Activated B cell treated with CpG ODN at 0.5 μM for 24 hours (primary cell): ENCODE results near the gene MECP2. TPM values are rescaled to one million over a fixed set of nuclear protein-coding genes. Genes with fewer than 3 reads are reported as not detected.

ENCODE experiments used
- ATAC-seq: fragments of 200-7000 bp; cut with Tn5 transposase; one replicate; pipeline ENCODE4 v1.10.0; 2021; ENCODE audit warnings: low read depth, mild to moderate bottlenecking, moderate library complexity
- CTCF ChIA-PET: fragments of 350-600 bp; sonication (Branson Sonifier 250); formaldehyde crosslinking; loops from one replicate; lab custom pipeline; 2021; ENCODE audit warnings: antibody characterized with exemption; lab: Charles Lee
- POLR2A ChIA-PET: fragments of 350-600 bp; sonication (Branson Sonifier 250); formaldehyde crosslinking; loops from one replicate; lab custom pipeline; 2021; ENCODE audit warnings: antibody characterized with exemption; lab: Charles Lee
- DNase-seq: peaks from one replicate; pipeline ENCODE4 v3.0.0; 2022
- H3K27ac Mint-ChIP-seq: one replicate; pipeline ENCODE4 v1.8.0; 2020; ENCODE audit warnings: mixed read lengths
- H3K27me3 Mint-ChIP-seq: one replicate; pipeline ENCODE4 v1.8.0; 2021; ENCODE audit warnings: mixed read lengths
- H3K36me3 Mint-ChIP-seq: one replicate; pipeline ENCODE4 v1.8.0; 2021; ENCODE audit warnings: low read depth, mixed read lengths
- H3K4me1 Mint-ChIP-seq: one replicate; pipeline ENCODE4 v1.8.0; 2021; ENCODE audit warnings: mixed read lengths
- H3K4me3 Mint-ChIP-seq: one replicate; pipeline ENCODE4 v1.8.0; 2020; ENCODE audit warnings: mild to moderate bottlenecking, mixed read lengths
- H3K9me3 Mint-ChIP-seq: one replicate; pipeline ENCODE4 v1.8.0; 2020; ENCODE audit warnings: mixed read lengths
- CTCF ChIP-seq: fragments of 200-600 bp; IDR thresholded peaks from one replicate; pipeline ENCODE4 v1.8.0; 2022; ENCODE audit warnings: antibody characterized with exemption, mild to moderate bottlenecking
- intact Hi-C: fragments of 100-400 bp; cut with micrococcal nuclease; formaldehyde crosslinking; loops from one replicate; pipeline ENCODE4 v1.15.1; 2024
- total RNA-seq: library from RNA; stranded (reverse); gene quantifications from 2 replicates; pipeline ENCODE4 v1.2.3, GENCODE V29; 2022

MECP2 gene
- total RNA-seq, 1 donor from 2014 or later = 69.0 TPM

DNA sequence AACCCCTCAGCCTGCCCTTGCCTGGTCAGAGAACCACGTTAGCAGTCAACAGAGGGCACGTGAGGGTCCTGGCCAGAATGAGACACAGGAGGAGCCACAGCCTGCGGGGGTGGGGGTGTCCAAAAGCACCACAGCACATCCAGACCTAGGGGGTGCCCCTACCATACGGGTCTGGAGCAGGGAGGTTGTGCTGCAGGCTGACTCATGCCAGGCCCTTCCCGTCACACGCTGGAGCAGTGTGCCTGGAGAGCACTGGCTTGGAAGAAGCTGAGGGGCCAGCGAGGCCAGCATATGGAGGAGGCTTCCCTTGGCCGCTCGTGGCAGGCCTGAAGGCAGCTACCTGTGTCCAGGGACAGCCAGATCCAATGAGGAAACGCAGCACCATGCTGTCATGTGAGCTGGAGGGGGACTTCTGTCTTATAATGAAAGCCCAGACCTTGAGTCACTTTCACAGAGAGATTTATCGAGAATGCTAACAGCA, 76.3 kb downstream of the MECP2 start:
- POLR2A ChIA-PET = interaction anchor here (0.9 to 3.9 kb wide), 5 partner anchors 11 to 52 kb away, joined by 3 to 36 read pairs (median 16); partner anchors contain the start of genes HCFC1 and TMEM187
- intact Hi-C loops = loop anchor here (2.0 kb wide), 3 partner anchors 20 to 76 kb away; partner anchors contain the start of gene MECP2
- Mint-ChIP-seq H3K27me3 (no peaks in the 10 kb centered on the region), H3K4me3 (no peak overlapping the region), H3K36me3 (peaks cover 14% of the 10 kb centered on the region), H3K27ac (no peak overlapping the region), H3K4me1 (peaks cover 19% of the 10 kb centered on the region), H3K9me3 (no peaks in the 10 kb centered on the region)
- CTCF ChIA-PET = no interaction called here
- DNase-seq (no peak), ATAC-seq (no peak)
- TF ChIP-seq CTCF = no peak

- intact Hi-C loops = loop anchor here (1.0 to 2.0 kb wide), 4 partner anchors 20 to 76 kb away; partner anchors contain the start of genes HCFC1 and MECP2
- ChIA-PET POLR2A (interaction anchor here (0.7 to 3.9 kb wide), 8 partner anchors 10 to 92 kb away, joined by 3 to 36 read pairs (median 4); partner anchors contain the start of genes HCFC1 and TMEM187), CTCF (interaction anchor here (0.6 kb wide), 1 partner anchor 71 kb away, joined by 3 read pairs; no protein-coding TSS in a partner anchor)
- Mint-ChIP-seq H3K27ac (peak overlapping the region; percentile 87), H3K27me3 (no peaks in the 10 kb centered on the region), H3K9me3 (no peaks in the 10 kb centered on the region), H3K4me3 (peak overlapping the region; percentile 86), H3K4me1 (peaks cover 24% of the 10 kb centered on the region), H3K36me3 (peaks cover 19% of the 10 kb centered on the region)
- no peak for DNase-seq
- no peak for ATAC-seq
- TF ChIP-seq CTCF = no peak
Observed at GRCh38 chrX:154020536-154021115, 76.9 kb downstream of the MECP2 start.

GRCh38 chrX:154019633-154020528, 77.6 kb downstream of the MECP2 start, which contains the start of gene IRAK1:
TSS of gene IRAK1 (minus strand) at chrX:154019902. CDS start at chrX:154019812, 90 bp downstream.
- intact Hi-C loops = loop anchor here (1.0 to 2.0 kb wide), 6 partner anchors 12 to 77 kb away; partner anchors contain the start of genes HCFC1 and MECP2
- Mint-ChIP-seq H3K27ac (peak within 1 kb of the TSS; percentile 87), H3K27me3 (no peaks in the 10 kb centered on the region), H3K4me3 (peak within 1 kb of the TSS; percentile 86), H3K9me3 (no peaks in the 10 kb centered on the region), H3K36me3 (peaks cover 24% of the 10 kb centered on the region), H3K4me1 (peaks cover 25% of the 10 kb centered on the region)
- ATAC-seq = peak; percentile 78
- no peak for TF ChIP-seq CTCF
- ChIA-PET POLR2A (interaction anchor here (0.6 to 3.9 kb wide), 11 partner anchors 10 to 92 kb away, joined by 3 to 36 read pairs (median 4); partner anchors contain the start of genes HCFC1 and TMEM187), CTCF (interaction anchor here (0.6 kb wide), 1 partner anchor 72 kb away, joined by 3 read pairs; no protein-coding TSS in a partner anchor)
- peak; percentile 68 for DNase-seq

DNA sequence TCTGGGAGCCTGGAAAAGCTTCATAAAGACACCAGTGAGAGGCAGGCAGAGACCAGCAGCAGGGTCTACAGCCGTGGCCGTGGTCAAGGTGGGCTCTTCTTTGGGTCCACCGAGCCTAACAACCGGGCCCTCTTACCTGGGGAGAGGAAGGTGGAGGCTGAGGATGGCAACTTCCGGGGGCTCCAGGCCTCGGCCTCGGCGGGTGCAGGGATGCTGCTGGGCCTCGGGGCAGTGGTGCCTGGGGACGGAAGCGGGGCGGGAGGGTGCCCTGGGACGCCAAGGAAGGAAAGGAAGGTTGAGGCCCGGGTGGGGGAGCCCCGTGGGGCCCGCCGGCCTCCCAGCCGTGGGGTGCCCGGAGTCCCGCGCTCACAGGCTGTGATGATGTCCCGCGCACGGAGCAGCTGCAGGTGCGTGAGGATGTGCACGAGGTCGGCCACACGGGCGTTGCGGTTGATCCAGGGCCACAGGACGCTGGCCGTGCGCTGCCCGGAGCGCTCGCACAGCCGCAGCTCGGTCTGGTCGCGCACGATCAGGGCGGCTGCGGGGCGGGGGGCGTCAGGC, 78.4 kb downstream of the MECP2 start:
- no peak for TF ChIP-seq CTCF
- CTCF ChIA-PET = interaction anchor here (1.6 kb wide), 1 partner anchor 43 kb away, joined by 3 read pairs; no protein-coding TSS in a partner anchor
- peaks cover 27% of the 10 kb centered on the region for H3K36me3 Mint-ChIP-seq
- H3K4me3 Mint-ChIP-seq = peak overlapping the region; percentile 84
- POLR2A ChIA-PET = interaction anchor here (0.5 to 3.9 kb wide), 9 partner anchors 12 to 360 kb away, joined by 3 to 36 read pairs (median 5); partner anchors contain the start of genes HCFC1 and TMEM187
- H3K4me1 Mint-ChIP-seq = peaks cover 25% of the 10 kb centered on the region
- peak; percentile 7 for ATAC-seq
- DNase-seq = no peak
- no peaks in the 10 kb centered on the region for H3K27me3 Mint-ChIP-seq
- H3K27ac Mint-ChIP-seq = peak overlapping the region; percentile 81
- H3K9me3 Mint-ChIP-seq = no peaks in the 10 kb centered on the region
- intact Hi-C loops = loop anchor here (1.0 to 2.0 kb wide), 2 partner anchors 11 to 14 kb away; no protein-coding TSS in a partner anchor
